MCF 10A (cell line): ENCODE results near the gene ITIH2. TPM values are rescaled to one million over a fixed set of nuclear protein-coding genes. Genes with fewer than 3 reads are reported as not detected.
"Not testable (repeated sequence)": the region's sequence is repeated elsewhere in the genome, so short reads cannot be mapped to it uniquely, and the experiment has no call there.

ENCODE experiments used
- Bru-seq: library from RNA; stranded (reverse); fragments of 400-500 nt; gene quantifications from one replicate; lab custom pipeline; 2021; lab: Mats Ljungman, UMichigan
- BruChase-seq, 2 experiments: library from RNA; stranded (reverse); fragments of 400-500 nt; gene quantifications; one replicate each; lab custom pipeline; 2021; lab: Mats Ljungman, UMichigan
- BruUV-seq: library from RNA; stranded (reverse); fragments of 400-500 nt; replicated peaks from 2 replicates; lab custom pipeline; 2021; lab: Mats Ljungman, UMichigan
- CTCF ChIA-PET: fragments of 300-600 bp; sonication (Branson Sonifier 250); formaldehyde crosslinking; extraction: SDS; loops from one replicate; lab custom pipeline; 2021; ENCODE audit warnings: antibody characterized with exemption, inconsistent platforms; lab: Yijun Ruan, JAX
- POLR2A ChIA-PET: fragments of 300-600, 350-650 bp; sonication (Branson Sonifier 250); formaldehyde crosslinking; extraction: SDS; loops from one replicate; lab custom pipeline; 2020; ENCODE audit warnings: antibody characterized with exemption, inconsistent platforms; lab: Yijun Ruan, JAX
- DNase-seq: peaks from one replicate; pipeline ENCODE4 v3.0.0-alpha.2; 2018; ENCODE audit not compliant: unreplicated experiment
- H3K27ac Mint-ChIP-seq: one replicate; pipeline ENCODE4 v1.8.0; 2022; ENCODE audit warnings: mild to moderate bottlenecking, low read depth, mixed read lengths; ENCODE audit not compliant: unreplicated experiment
- H3K27me3 Mint-ChIP-seq: one replicate; pipeline ENCODE4 v1.8.0; 2022; ENCODE audit warnings: mixed read lengths; ENCODE audit not compliant: insufficient read depth, unreplicated experiment
- H3K36me3 Mint-ChIP-seq: one replicate; pipeline ENCODE4 v1.8.0; 2022; ENCODE audit warnings: mild to moderate bottlenecking, moderate library complexity, mixed read lengths; ENCODE audit not compliant: insufficient read depth, unreplicated experiment
- H3K4me1 Mint-ChIP-seq: one replicate; pipeline ENCODE4 v1.8.0; 2022; ENCODE audit warnings: mixed read lengths; ENCODE audit not compliant: insufficient read depth, unreplicated experiment
- H3K4me3 Mint-ChIP-seq: one replicate; pipeline ENCODE4 v1.8.0; 2022; ENCODE audit warnings: mild to moderate bottlenecking, moderate library complexity, mixed read lengths; ENCODE audit not compliant: unreplicated experiment
- H3K9me3 Mint-ChIP-seq: one replicate; pipeline ENCODE4 v1.8.0; 2022; ENCODE audit warnings: mixed read lengths; ENCODE audit not compliant: unreplicated experiment
- intact Hi-C: fragments of 100-400 bp; cut with micrococcal nuclease; formaldehyde crosslinking; loops from 2 replicates; pipeline ENCODE4 v1.14.1; 2022
- long read RNA-seq: library from polyadenylated mRNA; stranded (forward); transcript quantifications from one replicate; pipeline ENCODE4 v2.0.0, GENCODE V29; 2022
- total RNA-seq: library from RNA; stranded (reverse); gene quantifications from 2 replicates; pipeline ENCODE4 v1.2.3, GENCODE V29; 2022
- TF ChIP-seq, protein P1 (sequence below): fragments of 200-600 bp; IDR thresholded peaks from one replicate; pipeline ENCODE4 v1.8.0; 2022; ENCODE audit warnings: antibody characterized with exemption, mild to moderate bottlenecking; ENCODE audit not compliant: unreplicated experiment

The ITIH2 gene, protein sequence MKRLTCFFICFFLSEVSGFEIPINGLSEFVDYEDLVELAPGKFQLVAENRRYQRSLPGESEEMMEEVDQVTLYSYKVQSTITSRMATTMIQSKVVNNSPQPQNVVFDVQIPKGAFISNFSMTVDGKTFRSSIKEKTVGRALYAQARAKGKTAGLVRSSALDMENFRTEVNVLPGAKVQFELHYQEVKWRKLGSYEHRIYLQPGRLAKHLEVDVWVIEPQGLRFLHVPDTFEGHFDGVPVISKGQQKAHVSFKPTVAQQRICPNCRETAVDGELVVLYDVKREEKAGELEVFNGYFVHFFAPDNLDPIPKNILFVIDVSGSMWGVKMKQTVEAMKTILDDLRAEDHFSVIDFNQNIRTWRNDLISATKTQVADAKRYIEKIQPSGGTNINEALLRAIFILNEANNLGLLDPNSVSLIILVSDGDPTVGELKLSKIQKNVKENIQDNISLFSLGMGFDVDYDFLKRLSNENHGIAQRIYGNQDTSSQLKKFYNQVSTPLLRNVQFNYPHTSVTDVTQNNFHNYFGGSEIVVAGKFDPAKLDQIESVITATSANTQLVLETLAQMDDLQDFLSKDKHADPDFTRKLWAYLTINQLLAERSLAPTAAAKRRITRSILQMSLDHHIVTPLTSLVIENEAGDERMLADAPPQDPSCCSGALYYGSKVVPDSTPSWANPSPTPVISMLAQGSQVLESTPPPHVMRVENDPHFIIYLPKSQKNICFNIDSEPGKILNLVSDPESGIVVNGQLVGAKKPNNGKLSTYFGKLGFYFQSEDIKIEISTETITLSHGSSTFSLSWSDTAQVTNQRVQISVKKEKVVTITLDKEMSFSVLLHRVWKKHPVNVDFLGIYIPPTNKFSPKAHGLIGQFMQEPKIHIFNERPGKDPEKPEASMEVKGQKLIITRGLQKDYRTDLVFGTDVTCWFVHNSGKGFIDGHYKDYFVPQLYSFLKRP
- not detected in 2 replicates for total RNA-seq
- Bru-seq, nascent RNA: percentile 3 among the genes with signal in this experiment
- not detected for BruChase-seq, experiment 1, labeled RNA remaining after a 6-hour chase
- BruChase-seq, experiment 2, labeled RNA remaining after a 2-hour chase: not detected
- long read RNA-seq: 0 reads

DNA sequence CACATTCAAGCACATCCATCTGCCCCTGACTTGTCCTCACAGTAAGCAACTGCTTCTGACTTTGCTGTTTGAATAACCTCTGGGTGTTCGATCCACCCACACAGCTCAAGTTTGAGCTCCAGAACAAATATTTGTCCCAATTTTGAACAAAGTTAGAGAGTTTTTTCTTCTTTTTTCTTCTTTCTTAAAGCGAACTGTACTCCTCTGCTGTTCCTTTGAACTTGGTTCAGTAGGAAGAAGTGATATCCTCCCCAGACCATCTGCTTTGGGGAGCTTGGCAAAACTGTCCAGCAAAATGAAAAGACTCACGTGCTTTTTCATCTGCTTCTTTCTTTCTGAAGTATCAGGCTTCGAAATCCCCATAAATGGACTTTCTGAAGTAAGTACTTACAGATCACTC is at the start of gene ITIH2:
Gene ITIH2, plus strand, starts transcription at position 177 of the 400 bp plus-strand sequence. Its CDS starts 119 bp downstream, at position 296.
- CTCF ChIA-PET: interaction anchor here (1.2 to 2.3 kb wide), 2 partner anchors 178 to 1602 kb away, joined by 4 to 7 read pairs; no protein-coding TSS in a partner anchor
- H3K4me1 Mint-ChIP-seq: no peaks in the 10 kb centered on the region
- DNase-seq: no peak

DNA sequence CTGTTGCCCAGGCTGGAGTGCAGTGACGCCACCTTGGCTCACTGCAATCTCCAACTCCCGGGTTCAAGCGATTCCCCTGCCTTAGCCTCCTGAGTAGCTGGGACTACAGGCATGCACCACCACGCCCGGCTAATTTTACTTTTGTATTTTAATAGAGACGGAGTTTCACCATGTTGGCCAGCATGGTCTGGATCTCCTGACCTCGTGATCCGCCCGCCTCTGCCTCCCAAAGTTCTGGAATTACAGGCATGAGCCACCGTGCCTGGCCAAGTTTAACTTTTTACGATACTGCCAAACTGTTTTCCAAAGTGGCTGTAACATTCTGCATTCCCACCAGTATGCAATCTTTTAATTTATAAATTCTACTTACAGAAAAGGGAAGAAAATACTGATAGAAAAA is 46.0 kb upstream of the ITIH2 start:
- DNase-seq, H3K4me3 Mint-ChIP-seq, intact Hi-C loops, BruUV-seq, POLR2A ChIA-PET, H3K4me1 Mint-ChIP-seq, H3K9me3 Mint-ChIP-seq, H3K27me3 Mint-ChIP-seq, H3K27ac Mint-ChIP-seq, H3K36me3 Mint-ChIP-seq: not testable (repeated sequence)
- CTCF ChIA-PET: interaction anchor here (1.1 kb wide), 1 partner anchor 29 kb away, joined by 4 read pairs; no protein-coding TSS in a partner anchor

More for the DNA sequence above, at the start of gene ITIH2:
- BruUV-seq: no TSS peak
- no peak within 1 kb of the TSS for H3K27ac Mint-ChIP-seq
- intact Hi-C loops: no loop called here
- peaks cover 7% of the 10 kb centered on the region for H3K36me3 Mint-ChIP-seq
- H3K27me3 Mint-ChIP-seq: peaks cover 53% of the 10 kb centered on the region
- H3K4me3 Mint-ChIP-seq: no peak within 1 kb of the TSS
- H3K9me3 Mint-ChIP-seq: no peaks in the 10 kb centered on the region
- POLR2A ChIA-PET: no interaction called here
- TF ChIP-seq, protein P1, sequence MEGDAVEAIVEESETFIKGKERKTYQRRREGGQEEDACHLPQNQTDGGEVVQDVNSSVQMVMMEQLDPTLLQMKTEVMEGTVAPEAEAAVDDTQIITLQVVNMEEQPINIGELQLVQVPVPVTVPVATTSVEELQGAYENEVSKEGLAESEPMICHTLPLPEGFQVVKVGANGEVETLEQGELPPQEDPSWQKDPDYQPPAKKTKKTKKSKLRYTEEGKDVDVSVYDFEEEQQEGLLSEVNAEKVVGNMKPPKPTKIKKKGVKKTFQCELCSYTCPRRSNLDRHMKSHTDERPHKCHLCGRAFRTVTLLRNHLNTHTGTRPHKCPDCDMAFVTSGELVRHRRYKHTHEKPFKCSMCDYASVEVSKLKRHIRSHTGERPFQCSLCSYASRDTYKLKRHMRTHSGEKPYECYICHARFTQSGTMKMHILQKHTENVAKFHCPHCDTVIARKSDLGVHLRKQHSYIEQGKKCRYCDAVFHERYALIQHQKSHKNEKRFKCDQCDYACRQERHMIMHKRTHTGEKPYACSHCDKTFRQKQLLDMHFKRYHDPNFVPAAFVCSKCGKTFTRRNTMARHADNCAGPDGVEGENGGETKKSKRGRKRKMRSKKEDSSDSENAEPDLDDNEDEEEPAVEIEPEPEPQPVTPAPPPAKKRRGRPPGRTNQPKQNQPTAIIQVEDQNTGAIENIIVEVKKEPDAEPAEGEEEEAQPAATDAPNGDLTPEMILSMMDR: no peak

DNA sequence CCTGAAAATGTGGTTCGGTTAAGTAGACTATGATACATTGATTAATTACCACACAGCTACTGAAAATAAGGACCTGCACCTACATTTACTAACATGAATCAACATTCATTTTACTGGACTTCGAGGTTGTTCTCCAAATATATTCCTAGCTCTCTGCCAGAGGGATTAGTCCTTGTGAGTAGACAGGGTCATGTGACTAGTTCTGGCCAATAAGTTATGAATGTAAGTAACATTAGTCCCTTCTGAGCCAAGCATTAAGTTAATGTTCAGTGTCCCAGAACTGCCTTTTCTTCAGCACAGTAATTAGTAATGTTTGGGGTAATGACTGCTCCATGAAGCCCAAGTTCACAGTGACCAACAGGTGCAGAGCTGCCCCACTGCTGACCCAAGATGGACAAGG is 45.6 kb upstream of the ITIH2 start:
- no TSS peak for BruUV-seq
- intact Hi-C loops: no loop called here
- CTCF ChIA-PET: interaction anchor here (1.1 kb wide), 1 partner anchor 29 kb away, joined by 4 read pairs; no protein-coding TSS in a partner anchor

DNA sequence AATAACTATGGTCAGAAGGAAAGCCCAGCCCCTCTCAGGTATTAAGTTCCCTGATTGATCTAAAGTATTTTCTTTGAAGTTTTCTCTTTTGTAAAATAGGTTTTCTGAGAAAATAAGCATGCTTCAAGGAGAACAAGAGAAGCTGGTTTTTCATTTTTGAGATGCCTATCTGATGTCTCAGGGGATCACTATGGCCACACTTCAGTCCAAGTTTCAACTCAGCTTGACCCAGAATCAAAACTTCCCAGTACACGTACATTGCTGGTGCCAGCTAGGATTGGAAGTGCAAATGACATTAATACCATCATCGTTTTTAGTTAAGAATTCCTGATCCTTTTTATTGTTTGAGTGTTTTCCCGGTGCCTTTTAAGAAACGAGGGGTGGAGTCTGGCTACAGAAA is 43.6 kb upstream of the ITIH2 start:
- Mint-ChIP-seq H3K36me3 (no peaks in the 10 kb centered on the region), H3K9me3 (no peaks in the 10 kb centered on the region), H3K27me3 (peaks cover 11% of the 10 kb centered on the region), H3K4me3 (no peak overlapping the region), H3K4me1 (no peaks in the 10 kb centered on the region), H3K27ac (no peak overlapping the region)
- BruUV-seq: no TSS peak
- no peak for DNase-seq
- CTCF ChIA-PET: interaction anchor here (0.6 kb wide), 1 partner anchor 108 kb away, joined by 3 read pairs; no protein-coding TSS in a partner anchor
- TF ChIP-seq, protein P1: no peak
- POLR2A ChIA-PET: no interaction called here
- intact Hi-C loops: no loop called here

More for the DNA sequence above, 45.6 kb upstream of the ITIH2 start:
- Mint-ChIP-seq H3K27ac (no peak overlapping the region), H3K4me3 (no peak overlapping the region), H3K27me3 (peaks cover 5% of the 10 kb centered on the region), H3K9me3 (no peaks in the 10 kb centered on the region), H3K36me3 (no peaks in the 10 kb centered on the region), H3K4me1 (no peaks in the 10 kb centered on the region)
- TF ChIP-seq, protein P1: no peak
- POLR2A ChIA-PET: no interaction called here
- DNase-seq: no peak
